HG02870 (cell line): ENCODE results near the gene FMNL1.
"Not testable (repeated sequence)": the region's sequence is repeated elsewhere in the genome, so short reads cannot be mapped to it uniquely, and the experiment has no call there.

Experiments
- ATAC-seq: cut with Tn5 transposase; IDR thresholded peaks from one replicate; pipeline ENCODE4 v1.9.1; 2021; ENCODE audit warnings: mild to moderate bottlenecking, moderate library complexity; ENCODE audit not compliant: unreplicated experiment

FMNL1 gene, protein sequence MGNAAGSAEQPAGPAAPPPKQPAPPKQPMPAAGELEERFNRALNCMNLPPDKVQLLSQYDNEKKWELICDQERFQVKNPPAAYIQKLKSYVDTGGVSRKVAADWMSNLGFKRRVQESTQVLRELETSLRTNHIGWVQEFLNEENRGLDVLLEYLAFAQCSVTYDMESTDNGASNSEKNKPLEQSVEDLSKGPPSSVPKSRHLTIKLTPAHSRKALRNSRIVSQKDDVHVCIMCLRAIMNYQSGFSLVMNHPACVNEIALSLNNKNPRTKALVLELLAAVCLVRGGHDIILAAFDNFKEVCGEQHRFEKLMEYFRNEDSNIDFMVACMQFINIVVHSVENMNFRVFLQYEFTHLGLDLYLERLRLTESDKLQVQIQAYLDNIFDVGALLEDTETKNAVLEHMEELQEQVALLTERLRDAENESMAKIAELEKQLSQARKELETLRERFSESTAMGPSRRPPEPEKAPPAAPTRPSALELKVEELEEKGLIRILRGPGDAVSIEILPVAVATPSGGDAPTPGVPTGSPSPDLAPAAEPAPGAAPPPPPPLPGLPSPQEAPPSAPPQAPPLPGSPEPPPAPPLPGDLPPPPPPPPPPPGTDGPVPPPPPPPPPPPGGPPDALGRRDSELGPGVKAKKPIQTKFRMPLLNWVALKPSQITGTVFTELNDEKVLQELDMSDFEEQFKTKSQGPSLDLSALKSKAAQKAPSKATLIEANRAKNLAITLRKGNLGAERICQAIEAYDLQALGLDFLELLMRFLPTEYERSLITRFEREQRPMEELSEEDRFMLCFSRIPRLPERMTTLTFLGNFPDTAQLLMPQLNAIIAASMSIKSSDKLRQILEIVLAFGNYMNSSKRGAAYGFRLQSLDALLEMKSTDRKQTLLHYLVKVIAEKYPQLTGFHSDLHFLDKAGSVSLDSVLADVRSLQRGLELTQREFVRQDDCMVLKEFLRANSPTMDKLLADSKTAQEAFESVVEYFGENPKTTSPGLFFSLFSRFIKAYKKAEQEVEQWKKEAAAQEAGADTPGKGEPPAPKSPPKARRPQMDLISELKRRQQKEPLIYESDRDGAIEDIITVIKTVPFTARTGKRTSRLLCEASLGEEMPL

DNA sequence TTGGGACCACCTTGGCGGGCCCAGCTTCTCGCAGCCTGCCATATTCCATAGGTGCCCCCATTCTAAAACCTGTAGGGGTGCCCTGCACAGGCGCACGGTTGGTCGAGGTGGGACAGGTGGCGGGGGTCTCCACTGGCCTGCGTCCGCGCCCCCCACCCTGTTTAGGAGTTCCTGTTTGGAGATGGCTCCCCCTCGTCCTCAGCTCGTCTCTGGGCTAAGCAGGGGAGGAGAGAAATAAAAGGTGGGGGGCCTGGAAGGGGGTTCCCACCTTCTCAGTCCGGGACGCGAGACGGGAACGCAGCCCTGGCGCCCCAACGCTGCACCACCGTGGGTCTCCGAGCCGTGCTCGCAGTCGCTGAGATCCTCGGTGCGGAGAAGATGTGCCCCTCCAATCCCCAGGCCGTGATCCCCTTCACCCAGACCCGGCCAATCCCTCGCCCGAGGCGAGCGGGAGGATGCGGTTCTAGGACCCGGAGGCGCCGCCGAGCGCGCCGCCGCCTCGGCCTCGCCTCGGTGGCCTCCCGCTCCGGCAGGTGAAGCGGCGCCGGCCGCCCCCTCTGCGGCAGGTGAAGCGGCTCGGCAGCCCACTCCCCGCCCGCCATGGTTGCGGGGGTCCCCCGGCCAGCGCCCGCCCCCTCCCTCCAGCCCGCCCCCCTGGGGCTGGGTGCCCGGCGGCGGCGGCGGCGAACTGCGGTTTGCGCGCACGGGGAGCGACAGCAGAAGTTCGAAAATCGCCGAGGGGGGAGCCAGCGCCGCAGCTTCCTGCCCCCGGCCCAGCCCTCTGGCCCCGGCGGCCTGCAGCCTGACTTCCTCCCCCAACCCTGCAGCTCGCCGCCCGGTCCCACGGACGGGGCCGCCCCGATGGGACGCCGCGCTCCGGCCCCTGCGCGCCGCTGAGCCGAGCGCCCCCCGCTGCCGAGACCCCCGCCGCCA, at the start of gene FMNL1:
FMNL1 (plus strand) TSS at position 805 of the 933 bp plus-strand sequence. CDS start 240 bp downstream, outside the sequence.
- no peak for ATAC-seq

DNA sequence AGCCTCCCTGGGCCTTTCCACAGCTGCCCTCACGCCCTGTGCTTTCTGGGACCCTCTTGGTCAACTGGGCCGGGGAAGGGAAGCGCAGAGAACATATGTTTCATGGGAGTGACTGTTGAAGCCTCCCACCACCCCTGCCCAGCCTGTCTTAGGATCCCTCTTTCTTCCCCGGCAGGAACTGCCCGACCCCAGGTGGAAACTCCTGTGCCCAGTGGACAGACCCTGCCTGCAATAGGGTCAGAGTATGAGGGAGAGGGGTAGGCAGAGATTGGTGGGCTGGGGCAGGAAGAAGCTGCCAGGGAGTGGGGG, 49.5 kb upstream of the FMNL1 start:
- ATAC-seq, result no peak

DNA sequence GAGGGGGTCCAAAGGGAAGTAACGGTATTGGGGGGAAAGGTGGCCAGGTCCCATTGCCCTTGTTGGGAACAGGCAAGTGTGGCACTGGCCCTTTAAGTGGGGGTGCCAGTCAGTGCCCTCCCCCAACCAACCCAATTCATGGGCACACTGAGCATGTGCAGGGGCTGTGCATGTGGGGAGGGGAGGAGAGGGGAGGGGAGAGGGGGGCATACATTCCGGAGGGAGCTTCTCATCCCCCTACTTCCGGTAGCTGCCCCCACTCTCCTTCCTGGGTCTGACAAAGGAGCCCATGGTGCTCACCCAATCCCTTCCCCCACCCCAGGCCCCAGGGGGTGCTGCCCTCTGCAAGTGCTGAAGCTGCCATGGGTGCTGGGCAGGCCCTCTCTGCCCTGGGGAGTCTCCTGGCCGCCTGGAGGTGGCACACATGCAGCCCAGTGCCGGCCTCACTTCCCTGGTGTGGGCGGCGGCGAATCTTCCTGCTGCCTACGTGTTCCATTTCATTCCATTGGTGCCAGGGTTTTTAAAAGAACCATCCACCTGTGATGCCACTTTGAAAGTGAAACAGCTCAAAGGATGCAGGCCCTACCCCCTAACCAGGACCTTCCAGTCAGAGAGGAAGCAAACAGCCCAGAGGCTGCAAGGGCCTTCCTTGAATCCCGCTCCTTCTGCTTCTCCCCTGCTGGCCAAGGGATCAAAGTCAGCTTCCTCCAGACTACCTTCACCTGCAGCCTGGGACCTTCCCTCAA, 49.0 kb upstream of the FMNL1 start:
- no peak for ATAC-seq

DNA sequence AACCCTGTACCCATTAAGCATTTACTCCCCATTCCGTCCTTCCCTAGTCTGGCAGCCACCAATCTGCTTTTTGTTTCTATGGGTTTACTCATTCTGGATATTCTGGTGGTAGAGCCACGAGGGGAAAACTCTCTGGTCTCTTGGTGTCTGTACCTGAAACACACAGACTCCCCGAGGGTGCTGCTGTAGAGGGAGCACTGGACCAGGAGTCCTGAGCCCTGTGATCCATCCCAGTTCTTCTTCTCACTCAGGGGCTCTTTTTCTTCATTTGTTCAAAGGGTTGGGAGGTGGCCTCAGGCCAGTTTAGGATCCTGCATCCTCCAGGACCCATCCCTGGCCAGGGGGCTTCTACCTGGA, 45.9 kb upstream of the FMNL1 start:
- no peak for ATAC-seq

DNA sequence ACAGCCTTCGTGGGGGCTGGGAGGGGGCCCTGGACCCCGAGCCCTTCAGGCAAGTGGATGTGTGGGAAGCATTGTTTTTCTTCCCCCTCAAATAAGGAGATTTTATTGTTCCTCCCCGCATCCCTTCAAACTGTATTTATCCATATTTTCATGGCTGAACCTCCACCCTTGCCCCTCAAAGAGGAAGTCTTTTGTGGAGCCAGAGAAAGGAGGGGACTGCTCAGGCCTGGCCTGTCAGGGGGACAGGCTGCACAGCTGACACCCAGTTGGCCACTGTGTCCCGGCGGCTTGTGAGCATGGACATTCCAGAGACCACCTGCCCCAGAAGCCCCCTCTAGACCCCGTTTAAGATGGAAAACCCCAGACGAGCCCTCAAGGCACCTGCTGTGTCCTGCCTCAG, 44.1 kb upstream of the FMNL1 start:
- no peak for ATAC-seq

DNA sequence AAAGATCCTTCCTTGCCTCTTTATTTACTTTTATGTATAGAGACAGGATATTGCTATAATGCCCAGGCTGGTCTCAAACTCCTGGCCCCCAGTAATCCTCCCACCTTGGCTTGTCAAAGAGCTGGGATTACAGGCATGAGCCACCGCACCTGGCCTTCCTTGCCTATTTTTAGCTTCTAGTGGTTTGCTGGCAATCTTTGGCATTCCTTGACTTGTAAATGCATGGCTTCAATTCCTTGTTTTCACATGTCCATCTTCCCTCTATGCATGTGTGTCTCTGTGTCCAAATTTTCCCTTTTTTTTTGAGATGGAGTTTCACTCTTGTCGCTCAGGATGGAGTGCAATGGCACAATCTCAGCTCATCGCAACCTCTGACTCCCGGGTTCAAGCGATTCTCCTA, 37.5 kb upstream of the FMNL1 start:
- ATAC-seq, result no peak

DNA sequence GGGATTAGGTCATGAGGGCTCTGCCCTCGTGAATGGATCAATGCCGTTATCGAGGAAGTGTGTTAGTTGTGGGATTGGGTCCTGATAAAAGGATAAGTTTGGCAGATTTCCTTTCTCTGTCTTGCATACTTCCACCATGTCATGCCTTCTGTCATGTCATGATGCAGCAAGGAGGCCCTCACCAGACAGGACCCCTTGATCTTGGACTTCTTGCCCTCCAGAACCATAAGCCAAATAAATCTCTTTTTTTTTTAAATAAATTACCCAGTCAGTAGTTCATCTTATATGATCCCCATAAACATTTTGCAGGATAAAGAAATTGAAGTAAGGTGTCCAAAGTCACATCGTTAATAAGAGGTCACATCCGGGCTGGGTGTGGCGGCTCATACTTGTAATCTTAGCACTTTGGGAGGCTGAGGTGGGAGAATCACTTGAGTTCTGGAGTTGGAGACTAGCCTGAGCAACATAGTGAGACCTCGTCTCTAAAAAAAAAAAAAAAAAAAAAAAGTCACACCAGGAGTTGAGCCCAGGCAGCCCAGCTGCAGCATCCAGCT, 34.8 kb upstream of the FMNL1 start:
- ATAC-seq, result no peak

DNA sequence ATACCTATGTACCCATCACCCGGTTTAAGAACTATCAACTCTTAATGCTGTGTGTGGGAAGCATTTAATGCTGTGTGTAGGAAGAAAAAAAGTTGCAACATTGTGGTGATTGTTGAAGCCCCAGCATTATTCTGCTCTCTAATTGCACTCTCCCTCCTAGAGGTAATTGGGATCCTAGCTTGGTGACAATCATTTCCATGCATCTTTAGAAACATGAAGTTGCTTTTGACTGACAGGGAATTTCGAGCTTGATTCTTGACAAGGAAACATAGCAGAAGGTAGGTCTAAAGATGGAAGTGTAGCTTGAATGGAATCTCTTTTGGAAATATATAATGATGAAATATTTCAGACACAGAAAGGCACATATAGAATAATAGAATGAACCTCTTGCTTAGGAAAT, 32.7 kb upstream of the FMNL1 start:
- ATAC-seq, result no peak

DNA sequence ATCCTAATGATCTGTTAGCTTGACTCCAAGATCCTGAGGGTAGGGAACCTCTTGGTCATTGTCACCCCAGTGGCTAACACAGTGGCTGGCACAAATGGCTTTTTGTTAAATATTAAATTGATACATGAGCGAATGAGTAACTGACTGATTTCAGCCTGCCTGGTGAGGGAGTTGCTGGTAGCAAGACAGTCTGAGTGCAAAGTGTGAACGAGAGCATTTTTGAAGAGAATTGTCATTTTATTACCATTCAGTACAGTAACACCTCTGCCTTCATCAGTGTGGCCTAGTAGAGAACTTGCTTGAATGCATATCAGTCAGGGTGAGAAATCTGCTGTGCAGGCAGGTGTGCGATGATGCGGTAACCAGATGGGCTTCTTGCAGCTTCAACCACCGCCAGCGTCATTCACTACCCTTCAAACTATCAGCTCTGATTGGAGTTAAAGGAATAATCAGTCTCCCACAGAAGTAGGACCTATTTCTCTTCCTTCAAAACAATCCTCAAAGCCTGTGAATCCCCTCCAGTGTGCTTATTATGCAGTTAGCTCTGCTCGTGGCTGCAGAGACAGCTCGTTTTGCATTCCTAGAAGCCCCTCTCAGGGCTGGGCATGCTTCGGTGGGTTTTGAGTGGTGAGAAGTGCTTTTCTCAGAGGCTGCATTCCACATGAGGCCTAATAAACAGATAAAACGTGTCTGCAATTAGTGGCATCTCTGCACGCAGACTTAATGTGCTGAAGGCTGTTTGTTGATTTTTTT, 31.0 kb upstream of the FMNL1 start:
- ATAC-seq, result no peak

DNA sequence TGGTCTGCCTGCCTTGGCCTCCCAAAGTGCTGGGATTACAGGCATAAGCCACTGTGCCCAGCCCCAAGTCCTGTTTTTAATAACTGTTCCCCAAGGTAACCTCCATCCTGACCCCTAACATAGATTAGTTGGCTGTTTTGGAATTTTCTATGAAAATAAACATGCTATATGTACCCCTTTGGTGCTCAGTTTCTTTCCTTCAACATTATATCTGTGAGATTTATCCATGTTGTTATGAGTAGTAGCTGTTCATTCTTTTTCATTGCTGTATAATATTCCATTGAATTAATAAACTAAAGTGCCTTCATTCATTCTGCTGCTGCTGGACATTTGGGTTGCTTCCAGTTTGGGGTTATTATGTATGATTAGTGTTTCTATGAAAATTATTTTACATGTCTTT, 26.3 kb upstream of the FMNL1 start:
- no peak for ATAC-seq

DNA sequence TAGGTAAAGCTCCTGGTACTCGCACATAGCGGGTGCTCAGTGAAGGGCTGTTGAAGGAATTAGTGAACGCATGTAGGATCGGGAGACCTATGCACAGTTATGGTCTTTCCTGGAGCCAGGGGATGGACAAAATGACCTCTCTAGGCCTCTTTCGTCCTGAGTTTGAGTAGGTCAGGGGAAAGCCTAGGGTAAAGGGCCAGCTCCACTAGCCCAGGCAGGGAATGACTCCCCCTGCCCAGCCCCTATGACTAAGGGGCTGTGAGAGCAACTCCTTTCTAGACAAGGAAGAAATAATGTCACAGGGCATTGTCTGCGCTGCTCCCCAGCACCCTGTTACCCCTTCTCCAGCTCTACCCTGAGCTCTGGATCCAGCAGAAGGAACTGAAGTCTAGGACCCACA, 24.6 kb upstream of the FMNL1 start:
- ATAC-seq, result no peak

DNA sequence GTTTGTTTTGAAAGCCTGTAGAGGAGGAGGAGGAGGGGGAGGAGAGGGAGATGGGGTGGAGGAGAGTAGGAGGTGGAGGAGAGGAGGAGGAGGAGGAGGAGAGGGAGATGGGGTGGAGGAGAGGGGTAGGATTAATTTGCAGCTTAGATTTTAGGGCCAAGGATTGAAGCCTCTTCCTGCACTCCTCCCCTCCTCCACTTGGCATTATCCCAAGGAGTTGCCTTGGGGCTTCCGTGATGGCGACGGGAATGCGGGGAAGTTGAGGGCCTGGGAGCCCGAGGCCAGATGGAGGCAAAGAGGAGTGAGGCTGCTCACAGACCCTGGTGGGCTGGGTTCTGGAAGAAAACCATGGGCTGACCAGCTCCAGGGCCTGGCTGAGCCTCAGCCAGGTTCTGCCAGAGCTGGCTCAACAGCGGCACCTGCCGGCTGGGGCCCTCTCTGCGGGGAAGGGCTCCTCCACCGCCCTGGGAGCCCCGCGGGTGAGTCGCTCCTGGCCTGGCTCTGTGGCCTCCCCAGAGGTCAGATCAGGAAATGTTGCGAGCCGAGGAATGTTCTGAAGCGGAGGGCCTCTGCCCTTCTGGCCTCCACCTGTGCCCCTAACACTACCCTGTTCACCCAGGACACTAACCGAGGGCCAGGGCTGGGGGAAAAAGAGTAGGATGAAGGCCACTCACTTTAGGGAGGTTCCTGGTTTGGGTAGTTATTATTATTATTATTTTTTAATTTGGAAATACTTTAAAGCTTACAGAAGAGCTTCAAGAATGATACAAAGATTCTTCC, 23.9 kb upstream of the FMNL1 start:
- no peak for ATAC-seq

DNA sequence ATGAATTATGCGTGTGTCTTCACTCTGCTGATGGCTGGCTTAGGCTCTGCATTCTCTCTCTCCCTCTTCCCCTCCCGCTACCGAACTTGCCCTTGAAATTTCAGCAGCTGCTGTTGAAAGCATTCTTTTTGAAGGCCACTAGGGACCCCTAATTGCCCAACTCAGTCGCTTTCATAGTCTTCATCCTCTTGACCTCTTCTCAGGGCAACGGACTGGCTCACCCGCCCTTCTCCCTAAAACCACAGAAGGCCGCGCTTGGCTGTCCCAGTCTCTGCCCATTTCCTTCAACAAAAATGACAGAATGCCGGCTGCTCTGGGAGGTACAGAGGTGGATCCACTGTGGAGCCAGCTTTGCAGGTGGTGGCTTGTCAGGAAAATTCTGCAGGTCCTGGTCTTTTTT, 21.0 kb upstream of the FMNL1 start:
- ATAC-seq, result no peak

DNA sequence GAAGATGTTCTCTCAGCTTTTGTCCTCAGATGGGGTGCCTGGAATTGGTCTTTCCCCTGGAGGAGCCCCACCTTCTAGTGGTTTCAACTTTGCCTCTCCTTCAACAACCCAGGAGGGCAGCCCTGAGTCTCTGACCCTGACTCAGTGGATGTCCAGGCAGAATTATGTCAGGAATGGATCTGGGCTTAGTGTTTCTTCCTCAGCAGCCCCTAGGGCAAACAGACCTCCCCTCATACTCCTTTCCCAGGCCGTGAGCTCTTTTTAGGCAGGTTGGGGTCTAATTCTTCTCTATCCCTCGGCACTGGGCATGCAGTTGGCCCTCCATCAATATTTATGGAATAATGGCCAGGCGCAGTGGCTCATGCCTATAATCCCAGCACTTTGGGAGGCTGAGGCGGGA, 20.2 kb upstream of the FMNL1 start:
- no peak for ATAC-seq

DNA sequence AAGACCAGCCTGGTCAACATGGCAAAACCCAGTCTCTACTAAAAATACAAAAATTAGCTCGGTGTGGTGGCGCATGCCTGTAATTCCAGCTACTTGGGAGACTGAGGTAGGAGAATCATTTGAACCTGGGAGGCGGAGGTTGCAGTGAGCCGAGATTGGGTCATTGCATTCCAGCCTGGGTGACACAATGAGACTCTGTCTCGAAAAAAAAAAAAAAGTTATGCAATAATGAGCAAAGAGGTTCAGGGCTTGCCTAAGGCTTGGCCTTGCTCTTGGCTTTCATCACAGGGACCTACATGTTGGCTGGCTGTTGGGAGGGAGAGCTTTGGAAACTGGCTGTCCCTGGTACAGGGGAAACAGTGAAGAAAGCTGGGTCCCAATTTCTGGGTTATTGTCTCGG, 19.8 kb upstream of the FMNL1 start:
- ATAC-seq, result not testable (repeated sequence)

DNA sequence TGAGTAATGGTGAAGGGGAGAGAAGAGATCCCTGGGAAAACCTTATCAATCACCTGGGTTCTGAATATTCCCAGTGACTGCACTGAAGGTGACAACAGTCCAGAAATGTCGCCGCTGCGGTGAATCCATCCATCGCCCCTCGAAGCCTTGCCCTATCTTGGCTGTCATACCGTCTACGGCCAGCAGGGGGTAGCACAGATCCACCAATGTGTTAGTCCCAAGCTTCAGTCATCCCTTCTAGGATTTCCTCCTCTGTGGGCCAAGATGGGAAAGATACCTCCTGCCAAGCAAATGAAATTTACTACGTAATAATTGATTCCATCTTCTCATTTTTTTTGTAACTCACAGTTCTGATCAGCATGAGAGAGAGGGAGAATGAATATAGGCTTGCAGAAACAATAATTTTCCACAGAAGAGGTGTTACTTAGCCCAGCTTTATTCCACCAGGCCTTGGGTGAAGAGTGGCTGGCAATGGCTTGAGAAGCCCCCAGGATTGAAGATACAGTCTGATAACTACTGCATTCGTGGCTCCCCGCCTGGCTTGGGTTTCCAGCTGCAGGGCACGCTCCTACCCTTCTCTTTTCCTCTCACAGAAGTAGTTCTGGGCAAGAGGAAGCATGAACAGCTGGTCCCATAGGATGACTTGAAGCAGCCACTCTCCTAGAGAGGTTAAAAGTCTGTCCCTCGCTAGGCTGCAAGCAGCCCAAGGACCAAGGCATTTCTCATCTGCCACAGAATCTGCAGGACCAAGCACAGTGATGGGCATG, 2.6 kb upstream of the FMNL1 start:
- no peak for ATAC-seq

DNA sequence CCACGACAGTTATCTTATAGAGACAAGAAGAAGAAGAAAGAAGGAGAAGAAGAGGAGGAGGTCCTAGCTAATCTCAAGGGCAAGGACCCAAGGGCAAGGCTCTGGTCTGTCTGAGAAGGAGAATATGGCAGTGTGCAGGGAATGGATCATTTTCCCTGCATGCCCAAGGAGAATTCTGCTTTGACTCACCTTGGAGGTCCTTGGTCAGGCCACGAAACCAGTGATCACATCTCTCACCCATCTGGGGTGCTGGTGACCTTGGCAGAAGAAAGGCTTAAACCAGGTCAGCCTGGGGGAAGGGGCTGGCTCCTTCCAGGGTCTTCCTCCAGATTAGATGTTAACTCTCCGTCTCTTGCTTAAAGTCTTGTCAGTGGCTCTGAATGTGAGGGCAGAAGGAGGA, 1.6 kb upstream of the FMNL1 start:
- no peak for ATAC-seq

DNA sequence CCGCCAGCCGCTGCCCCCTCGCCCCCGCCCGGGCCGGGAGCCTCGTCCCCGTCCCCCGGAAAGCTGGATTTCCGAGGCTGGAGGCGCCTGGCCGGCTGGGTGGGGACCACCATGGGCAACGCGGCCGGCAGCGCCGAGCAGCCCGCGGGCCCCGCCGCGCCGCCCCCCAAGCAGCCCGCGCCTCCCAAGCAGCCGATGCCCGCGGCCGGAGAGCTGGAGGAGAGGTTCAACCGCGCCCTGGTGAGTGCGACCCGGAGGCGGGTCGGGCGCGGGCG, 266 bp downstream of the FMNL1 start:
- ATAC-seq, result no peak
